Measurements from ENCODE around the gene STAC3. TPM values are rescaled to one million over a fixed set of nuclear protein-coding genes. Genes with fewer than 3 reads are reported as not detected.

Gene STAC3
- total and polyA plus RNA-seq, 2 of the 8 experiments (the other 6 are each of a cell fraction or from before 2014, with no cell fraction given), result 0.70 to 1.3 TPM

DNA sequence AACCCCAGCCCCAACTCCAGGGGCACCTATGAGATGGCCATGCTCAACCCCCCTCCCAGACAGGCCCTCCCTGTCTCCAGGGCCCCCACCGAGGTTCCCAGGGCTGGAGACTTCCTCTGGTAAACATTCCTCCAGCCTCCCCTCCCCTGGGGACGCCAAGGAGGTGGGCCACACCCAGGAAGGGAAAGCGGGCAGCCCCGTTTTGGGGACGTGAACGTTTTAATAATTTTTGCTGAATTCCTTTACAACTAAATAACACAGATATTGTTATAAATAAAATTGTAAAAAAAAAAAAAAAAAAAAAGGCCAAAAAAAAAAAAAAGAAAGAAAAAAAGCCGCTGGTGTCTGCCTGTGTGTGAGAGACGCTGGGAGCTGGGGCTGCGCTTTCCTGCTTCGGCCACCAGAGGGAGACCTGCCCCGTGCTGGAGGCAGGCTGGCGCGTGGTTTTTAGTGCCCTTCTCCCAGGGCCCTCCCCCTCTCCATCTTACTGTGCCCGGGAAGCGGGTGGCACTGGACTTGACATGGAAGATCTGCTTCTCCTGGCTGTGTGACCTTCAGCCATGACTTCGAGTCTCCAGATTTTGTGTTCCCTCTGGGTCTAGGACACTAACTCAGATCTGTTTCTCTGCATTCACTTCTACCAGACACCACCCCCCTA lies 37.8 kb downstream of the STAC3 start (continued):
- TF ChIP-seq, protein P1, sequence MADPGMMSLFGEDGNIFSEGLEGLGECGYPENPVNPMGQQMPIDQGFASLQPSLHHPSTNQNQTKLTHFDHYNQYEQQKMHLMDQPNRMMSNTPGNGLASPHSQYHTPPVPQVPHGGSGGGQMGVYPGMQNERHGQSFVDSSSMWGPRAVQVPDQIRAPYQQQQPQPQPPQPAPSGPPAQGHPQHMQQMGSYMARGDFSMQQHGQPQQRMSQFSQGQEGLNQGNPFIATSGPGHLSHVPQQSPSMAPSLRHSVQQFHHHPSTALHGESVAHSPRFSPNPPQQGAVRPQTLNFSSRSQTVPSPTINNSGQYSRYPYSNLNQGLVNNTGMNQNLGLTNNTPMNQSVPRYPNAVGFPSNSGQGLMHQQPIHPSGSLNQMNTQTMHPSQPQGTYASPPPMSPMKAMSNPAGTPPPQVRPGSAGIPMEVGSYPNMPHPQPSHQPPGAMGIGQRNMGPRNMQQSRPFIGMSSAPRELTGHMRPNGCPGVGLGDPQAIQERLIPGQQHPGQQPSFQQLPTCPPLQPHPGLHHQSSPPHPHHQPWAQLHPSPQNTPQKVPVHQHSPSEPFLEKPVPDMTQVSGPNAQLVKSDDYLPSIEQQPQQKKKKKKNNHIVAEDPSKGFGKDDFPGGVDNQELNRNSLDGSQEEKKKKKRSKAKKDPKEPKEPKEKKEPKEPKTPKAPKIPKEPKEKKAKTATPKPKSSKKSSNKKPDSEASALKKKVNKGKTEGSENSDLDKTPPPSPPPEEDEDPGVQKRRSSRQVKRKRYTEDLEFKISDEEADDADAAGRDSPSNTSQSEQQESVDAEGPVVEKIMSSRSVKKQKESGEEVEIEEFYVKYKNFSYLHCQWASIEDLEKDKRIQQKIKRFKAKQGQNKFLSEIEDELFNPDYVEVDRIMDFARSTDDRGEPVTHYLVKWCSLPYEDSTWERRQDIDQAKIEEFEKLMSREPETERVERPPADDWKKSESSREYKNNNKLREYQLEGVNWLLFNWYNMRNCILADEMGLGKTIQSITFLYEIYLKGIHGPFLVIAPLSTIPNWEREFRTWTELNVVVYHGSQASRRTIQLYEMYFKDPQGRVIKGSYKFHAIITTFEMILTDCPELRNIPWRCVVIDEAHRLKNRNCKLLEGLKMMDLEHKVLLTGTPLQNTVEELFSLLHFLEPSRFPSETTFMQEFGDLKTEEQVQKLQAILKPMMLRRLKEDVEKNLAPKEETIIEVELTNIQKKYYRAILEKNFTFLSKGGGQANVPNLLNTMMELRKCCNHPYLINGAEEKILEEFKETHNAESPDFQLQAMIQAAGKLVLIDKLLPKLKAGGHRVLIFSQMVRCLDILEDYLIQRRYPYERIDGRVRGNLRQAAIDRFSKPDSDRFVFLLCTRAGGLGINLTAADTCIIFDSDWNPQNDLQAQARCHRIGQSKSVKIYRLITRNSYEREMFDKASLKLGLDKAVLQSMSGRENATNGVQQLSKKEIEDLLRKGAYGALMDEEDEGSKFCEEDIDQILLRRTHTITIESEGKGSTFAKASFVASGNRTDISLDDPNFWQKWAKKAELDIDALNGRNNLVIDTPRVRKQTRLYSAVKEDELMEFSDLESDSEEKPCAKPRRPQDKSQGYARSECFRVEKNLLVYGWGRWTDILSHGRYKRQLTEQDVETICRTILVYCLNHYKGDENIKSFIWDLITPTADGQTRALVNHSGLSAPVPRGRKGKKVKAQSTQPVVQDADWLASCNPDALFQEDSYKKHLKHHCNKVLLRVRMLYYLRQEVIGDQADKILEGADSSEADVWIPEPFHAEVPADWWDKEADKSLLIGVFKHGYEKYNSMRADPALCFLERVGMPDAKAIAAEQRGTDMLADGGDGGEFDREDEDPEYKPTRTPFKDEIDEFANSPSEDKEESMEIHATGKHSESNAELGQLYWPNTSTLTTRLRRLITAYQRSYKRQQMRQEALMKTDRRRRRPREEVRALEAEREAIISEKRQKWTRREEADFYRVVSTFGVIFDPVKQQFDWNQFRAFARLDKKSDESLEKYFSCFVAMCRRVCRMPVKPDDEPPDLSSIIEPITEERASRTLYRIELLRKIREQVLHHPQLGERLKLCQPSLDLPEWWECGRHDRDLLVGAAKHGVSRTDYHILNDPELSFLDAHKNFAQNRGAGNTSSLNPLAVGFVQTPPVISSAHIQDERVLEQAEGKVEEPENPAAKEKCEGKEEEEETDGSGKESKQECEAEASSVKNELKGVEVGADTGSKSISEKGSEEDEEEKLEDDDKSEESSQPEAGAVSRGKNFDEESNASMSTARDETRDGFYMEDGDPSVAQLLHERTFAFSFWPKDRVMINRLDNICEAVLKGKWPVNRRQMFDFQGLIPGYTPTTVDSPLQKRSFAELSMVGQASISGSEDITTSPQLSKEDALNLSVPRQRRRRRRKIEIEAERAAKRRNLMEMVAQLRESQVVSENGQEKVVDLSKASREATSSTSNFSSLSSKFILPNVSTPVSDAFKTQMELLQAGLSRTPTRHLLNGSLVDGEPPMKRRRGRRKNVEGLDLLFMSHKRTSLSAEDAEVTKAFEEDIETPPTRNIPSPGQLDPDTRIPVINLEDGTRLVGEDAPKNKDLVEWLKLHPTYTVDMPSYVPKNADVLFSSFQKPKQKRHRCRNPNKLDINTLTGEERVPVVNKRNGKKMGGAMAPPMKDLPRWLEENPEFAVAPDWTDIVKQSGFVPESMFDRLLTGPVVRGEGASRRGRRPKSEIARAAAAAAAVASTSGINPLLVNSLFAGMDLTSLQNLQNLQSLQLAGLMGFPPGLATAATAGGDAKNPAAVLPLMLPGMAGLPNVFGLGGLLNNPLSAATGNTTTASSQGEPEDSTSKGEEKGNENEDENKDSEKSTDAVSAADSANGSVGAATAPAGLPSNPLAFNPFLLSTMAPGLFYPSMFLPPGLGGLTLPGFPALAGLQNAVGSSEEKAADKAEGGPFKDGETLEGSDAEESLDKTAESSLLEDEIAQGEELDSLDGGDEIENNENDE (IDR thresholded peaks at IDR 0.05; ENCODE audit: insufficient replicate concordance, low read length), result no peak
- TF ChIP-seq POLR2A (IDR thresholded peaks at IDR 0.05; ENCODE audit: control extremely low read depth in 1 of 2, low read depth in 2 of 2, low read length in 2 of 2), result peak in 1 of 2 experiments; percentile 22; a peak in 1 of 3 replicates
- no peak for TF ChIP-seq CBX5 (IDR thresholded peaks at IDR 0.05; ENCODE audit: low read depth, low read length)
- no peak for TF ChIP-seq TAF1 (IDR thresholded peaks at IDR 0.05; ENCODE audit: low read depth, low read length)
- TF ChIP-seq, protein P2, sequence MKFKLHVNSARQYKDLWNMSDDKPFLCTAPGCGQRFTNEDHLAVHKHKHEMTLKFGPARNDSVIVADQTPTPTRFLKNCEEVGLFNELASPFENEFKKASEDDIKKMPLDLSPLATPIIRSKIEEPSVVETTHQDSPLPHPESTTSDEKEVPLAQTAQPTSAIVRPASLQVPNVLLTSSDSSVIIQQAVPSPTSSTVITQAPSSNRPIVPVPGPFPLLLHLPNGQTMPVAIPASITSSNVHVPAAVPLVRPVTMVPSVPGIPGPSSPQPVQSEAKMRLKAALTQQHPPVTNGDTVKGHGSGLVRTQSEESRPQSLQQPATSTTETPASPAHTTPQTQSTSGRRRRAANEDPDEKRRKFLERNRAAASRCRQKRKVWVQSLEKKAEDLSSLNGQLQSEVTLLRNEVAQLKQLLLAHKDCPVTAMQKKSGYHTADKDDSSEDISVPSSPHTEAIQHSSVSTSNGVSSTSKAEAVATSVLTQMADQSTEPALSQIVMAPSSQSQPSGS (IDR thresholded peaks at IDR 0.05; ENCODE audit: low read length), result 0 out of 2 replicates have a peak, but pooled peaks have one; percentile 17
